ENCODE measurements around the gene PLBD1.

Gene PLBD1

GRCh38 chr12:14460212-14460841 lies 107.4 kb downstream of the PLBD1 start:
- no peak overlapping the region for H2AFZ ChIP-seq (ENCODE audit: low read length)
- H3K4me2 ChIP-seq (ENCODE audit: low read length) = no peak overlapping the region
- H3K9me3 ChIP-seq (ENCODE audit: low read length) = no peaks in the 10 kb centered on the region; the same call in 1 of the 2 replicates
- H3K27me3 ChIP-seq (ENCODE audit: insufficient read depth, low read length) = no peaks in the 10 kb centered on the region
- no peak overlapping the region for H3K9ac ChIP-seq (ENCODE audit: low read length)
- TF ChIP-seq CTCF (IDR thresholded peaks at IDR 0.05; ENCODE audit: low read length) = no peak
- TF ChIP-seq EZH2 (IDR thresholded peaks at IDR 0.05; ENCODE audit: borderline replicate concordance, low read length) = no peak
- H3K9me2 ChIP-seq (ENCODE audit: low read depth, low read length) = no peaks in the 10 kb centered on the region
- no peaks in the 10 kb centered on the region for H3F3A ChIP-seq (ENCODE audit: insufficient read depth, low read length)
- no peaks in the 10 kb centered on the region for H3K4me1 ChIP-seq (ENCODE audit: insufficient read depth, low read length, severe bottlenecking)
- no peaks in the 10 kb centered on the region for H3K79me2 ChIP-seq (ENCODE audit: insufficient read depth, low read length)
- H3K36me3 ChIP-seq (ENCODE audit: insufficient read depth, low read length) = peaks cover 78% of the 10 kb centered on the region
- H3K4me3 ChIP-seq (ENCODE audit: low read depth, low read length, poor library complexity, severe bottlenecking) = no peak overlapping the region
- no peaks in the 10 kb centered on the region for H4K20me1 ChIP-seq (ENCODE audit: insufficient read depth, low read length)
- H3K27ac ChIP-seq (ENCODE audit: low read depth, low read length, poor library complexity, severe bottlenecking) = no peak overlapping the region

- H3K4me3 ChIP-seq (ENCODE audit: low read depth, low read length, poor library complexity, severe bottlenecking) = no peak overlapping the region
- H4K20me1 ChIP-seq (ENCODE audit: insufficient read depth, low read length) = no peaks in the 10 kb centered on the region
- TF ChIP-seq EZH2 (IDR thresholded peaks at IDR 0.05; ENCODE audit: borderline replicate concordance, low read length) = no peak
- peak; percentile 99 for TF ChIP-seq CTCF (IDR thresholded peaks at IDR 0.05; ENCODE audit: low read length)
- no peaks in the 10 kb centered on the region for H3K9me3 ChIP-seq (ENCODE audit: low read length)
- no peaks in the 10 kb centered on the region for H3K9me2 ChIP-seq (ENCODE audit: low read depth, low read length)
- no peak overlapping the region for H3K9ac ChIP-seq (ENCODE audit: low read length)
- H3K27me3 ChIP-seq (ENCODE audit: insufficient read depth, low read length) = no peaks in the 10 kb centered on the region
- no peak overlapping the region for H2AFZ ChIP-seq (ENCODE audit: low read length)
- H3K4me1 ChIP-seq (ENCODE audit: insufficient read depth, low read length, severe bottlenecking) = peaks cover 11% of the 10 kb centered on the region
- H3K36me3 ChIP-seq (ENCODE audit: insufficient read depth, low read length) = peaks cover 76% of the 10 kb centered on the region
- H3K79me2 ChIP-seq (ENCODE audit: insufficient read depth, low read length) = 0 out of 2 replicates have a peak, but pooled peaks cover 3% of the 10 kb centered on the region
- no peaks in the 10 kb centered on the region for H3F3A ChIP-seq (ENCODE audit: insufficient read depth, low read length)
- H3K27ac ChIP-seq (ENCODE audit: low read depth, low read length, poor library complexity, severe bottlenecking) = peak overlapping the region; percentile 47
- H3K4me2 ChIP-seq (ENCODE audit: low read length) = no peak overlapping the region; the same call in 1 of the 2 replicates
Measured at GRCh38 chr12:14454098-14454907, 113.4 kb downstream of the PLBD1 start.

All from OCI-LY1 (cell line).